ENCODE measurements around the gene VOPP1.

- TF ChIP-seq CTCF (IDR thresholded peaks at IDR 0.05; ENCODE audit: insufficient read depth, low read length, poor library complexity, severe bottlenecking), result no peak
- no peak for TF ChIP-seq EZH2phosphoT487 (conservative IDR thresholded peaks at IDR 0.05; ENCODE audit: low read length)
Measured at GRCh38 chr7:55592492-55592891, 20.2 kb upstream of the VOPP1 start.
